Neural cell (in vitro differentiated cells): Measurements from ENCODE around the gene FHIT.

Experiments
- CTCF ChIP-seq: fragments of 450-650 bp; IDR thresholded peaks from 2 replicates; pipeline ENCODE4 v1.5.1; 2014; ENCODE audit warnings: antibody characterized with exemption, mild to moderate bottlenecking, moderate library complexity; ENCODE audit not compliant: poor library complexity, severe bottlenecking
- EP300 ChIP-seq: fragments of 450-650 bp; conservative IDR thresholded peaks from 2 replicates; pipeline ENCODE4 v1.6.1; 2014; ENCODE audit warnings: antibody characterized with exemption, mild to moderate bottlenecking, moderate library complexity; ENCODE audit not compliant: poor library complexity, severe bottlenecking
- POLR2AphosphoS5 ChIP-seq: IDR thresholded peaks from 2 replicates; pipeline ENCODE4 v1.6.1; 2012

GRCh38 chr3:60674870-60675269 is 576.4 kb downstream of the FHIT start:
- TF ChIP-seq EP300, result no peak
- TF ChIP-seq POLR2AphosphoS5, result no peak
- no peak for TF ChIP-seq CTCF
